Stimulated activated CD4-positive, alpha-beta T cell treated with anti-CD3 and anti-CD28 coated beads, TNF-alpha, amount 100 ng/mL, for 48 hours (primary cell): ENCODE measurements around the gene NRAP.

ENCODE experiments used
- DNase-seq, 3 donors: peaks; one replicate each; pipeline ENCODE4 v3.0.0-alpha.2; 2020; ENCODE audit warnings: low read depth in 3 of 3

NRAP gene

DNA sequence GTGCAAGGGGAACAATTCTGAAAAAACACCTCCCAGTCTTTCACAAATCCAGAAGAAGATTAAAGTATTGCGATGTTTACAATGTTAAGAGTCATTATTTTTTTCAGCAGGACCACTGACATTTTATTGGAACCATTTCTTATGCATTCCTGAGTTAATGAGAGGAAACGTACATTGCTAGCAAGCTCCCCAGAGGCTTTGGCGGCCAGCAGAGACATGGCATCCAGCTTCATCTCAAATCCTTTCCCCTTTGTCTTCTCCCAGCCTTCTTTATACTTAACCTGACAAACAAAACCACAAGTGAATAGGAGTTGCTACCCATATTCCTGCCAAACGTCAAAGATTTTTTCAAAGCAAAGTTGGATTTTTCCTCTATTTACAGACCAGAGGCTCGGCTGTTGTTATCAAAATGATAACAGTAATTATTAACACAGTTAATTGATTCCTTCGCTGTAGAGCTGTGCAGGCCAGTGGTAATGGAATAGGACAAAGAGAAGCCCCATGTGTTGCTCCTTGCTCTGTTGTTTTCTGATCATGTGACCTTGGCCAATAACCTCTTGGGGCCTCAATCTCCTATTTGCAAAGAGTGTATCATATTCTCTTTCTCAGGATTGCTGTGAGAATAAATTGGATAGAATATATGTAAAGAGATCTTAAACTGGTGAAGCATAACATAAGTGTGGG, 32.0 kb downstream of the NRAP start:
- no peak for DNase-seq

DNA sequence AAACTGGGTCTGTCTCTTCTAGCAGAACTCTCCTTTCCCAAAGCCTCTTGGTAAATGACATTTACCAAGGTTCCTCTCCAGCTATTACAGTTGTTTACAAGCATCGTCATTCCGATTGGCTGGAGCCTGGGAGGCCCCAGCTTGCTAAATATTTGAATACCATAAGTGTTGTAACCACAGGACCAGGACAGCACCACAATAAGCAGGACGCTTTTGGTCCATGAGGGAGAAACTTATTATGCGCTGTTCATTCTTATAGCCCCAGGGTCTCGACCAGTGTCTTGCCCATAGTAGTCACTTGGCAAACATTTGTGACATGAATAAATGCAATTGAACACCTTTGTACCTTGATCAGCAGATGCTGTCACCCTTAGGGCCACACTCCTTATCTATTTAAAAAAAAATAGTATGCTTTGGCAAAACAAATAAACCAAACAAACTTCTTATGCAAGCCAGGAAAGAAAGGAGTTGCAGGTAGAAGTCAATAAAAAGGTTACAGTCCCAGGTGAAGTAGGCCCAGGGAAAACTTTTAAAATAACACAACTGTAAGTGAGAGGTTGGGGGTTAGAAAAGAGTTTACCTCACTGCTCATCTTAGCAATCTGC, 32.8 kb downstream of the NRAP start:
- no peak for DNase-seq

DNA sequence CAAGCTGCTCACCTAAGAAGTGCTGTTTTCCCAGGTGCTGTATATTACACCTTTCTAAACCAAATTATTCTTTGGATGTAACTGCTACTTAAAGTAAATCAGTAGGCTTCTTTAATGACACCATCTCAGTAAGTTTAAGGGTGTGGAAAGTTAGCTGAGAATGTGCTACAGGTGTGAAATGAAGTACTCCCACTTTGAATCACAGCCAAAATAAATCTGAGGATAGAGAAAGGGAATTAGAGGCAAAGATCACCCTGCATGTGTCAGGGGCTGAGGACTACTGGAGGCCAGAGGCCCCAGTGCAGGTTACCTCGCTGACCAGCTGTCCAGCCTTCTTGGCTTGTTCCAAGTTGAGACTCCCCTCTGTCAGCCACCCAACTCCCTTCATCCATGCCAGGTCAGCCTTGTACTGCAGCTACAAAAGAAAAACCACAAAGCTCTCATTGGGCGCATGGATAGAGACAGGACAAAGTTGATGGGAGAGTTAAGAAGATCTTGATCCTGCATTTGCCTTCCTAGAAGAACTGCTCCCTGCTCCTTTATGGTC, 35.2 kb downstream of the NRAP start:
- no peak for DNase-seq

DNA sequence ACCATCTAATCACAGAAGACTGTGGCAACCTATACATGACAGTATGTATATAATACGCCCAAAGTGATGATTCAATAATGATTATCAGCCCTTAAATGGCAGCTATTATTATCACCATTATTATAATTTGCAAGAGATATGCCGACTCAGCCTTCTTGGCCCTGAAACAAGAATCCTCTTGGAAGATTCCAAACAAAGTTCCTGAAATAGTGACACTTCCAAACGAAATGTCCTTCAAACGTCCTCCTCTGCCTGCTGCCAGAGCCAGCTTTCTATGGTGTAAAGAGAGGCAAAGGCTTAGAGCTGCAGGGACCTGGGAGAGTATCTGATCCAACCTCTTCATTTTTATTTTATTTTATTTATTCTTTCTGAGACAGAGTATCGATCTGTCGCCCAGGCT, 36.0 kb downstream of the NRAP start:
- DNase-seq, result no peak

DNA sequence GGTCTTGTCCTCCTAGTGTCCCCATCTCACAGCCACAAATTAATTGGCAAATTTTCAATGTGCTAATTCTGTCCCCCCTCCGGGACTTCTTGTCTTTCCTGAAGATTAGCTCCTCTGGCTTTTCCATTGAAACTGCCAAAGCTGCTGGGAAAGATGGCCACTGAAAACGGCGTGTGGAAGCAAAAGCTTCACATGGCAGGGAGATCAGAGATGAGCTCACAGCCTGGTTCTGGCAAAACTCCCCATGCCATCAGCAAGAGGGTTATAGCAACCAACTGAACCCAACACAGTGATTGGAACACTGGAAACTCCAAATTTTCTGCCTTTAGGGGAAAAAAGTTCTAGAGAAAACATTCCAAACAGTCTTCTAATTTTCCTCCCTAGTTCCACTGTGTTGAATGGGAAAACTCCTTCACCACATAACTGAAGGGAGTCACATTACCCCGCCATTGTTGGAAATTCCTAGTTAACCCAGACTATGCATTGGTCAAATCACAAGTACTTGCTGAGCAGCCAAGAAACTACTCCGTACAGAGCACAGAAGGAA, 37.0 kb downstream of the NRAP start:
- no peak for DNase-seq

DNA sequence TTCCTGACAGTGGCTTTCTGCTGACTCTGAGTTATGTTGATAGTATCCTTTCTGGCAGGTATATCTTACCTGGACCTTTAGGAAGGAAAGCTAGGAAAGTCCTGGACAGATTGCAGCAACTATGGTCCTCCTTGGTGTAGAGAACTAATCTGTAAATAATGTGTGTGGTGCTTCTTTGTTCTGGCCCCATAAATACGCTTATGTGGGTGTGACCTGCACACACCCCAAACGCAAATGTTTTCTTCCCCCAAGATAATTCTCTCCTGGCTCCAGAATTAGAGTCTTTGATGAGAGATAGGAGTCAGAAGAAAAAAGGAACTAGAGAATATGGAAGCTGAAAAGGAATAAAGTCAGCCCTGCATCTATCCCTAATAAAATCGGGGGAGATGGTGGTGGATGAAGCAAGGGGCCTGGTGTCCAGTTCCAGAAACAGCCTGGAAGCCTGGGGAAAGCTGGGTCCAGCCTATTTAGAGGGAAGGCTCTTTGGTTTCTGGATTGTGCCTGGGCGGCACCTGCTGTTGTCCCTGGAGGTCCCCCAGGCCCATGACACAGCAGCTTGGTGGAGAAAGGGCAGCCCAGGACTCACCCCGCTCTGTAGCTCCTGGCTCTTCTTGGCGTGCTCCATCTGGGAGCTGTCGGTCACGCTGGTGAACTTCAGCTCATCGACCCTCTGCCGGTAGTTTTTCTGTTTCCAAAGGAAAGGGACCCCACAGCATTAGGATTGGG, 38.2 kb downstream of the NRAP start:
- DNase-seq, result no peak

DNA sequence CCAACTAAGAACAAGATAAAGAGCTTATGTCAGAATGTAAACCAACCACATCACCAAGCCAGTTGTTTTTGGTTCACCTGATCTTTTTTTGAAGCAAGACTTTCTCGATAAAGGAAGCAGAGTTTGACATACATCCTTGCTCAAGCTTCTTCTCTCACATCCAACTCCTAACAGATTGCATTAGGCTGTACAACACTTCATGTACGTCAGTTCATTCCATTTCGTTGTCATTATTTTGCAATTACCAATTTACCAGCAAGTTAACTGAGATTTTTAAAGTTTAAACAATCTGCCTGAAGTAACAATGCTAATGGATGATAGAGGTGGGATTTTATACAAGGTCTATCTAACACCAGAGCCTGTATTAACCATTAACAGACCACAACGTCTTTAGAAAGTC, 41.0 kb downstream of the NRAP start:
- DNase-seq, result no peak

DNA sequence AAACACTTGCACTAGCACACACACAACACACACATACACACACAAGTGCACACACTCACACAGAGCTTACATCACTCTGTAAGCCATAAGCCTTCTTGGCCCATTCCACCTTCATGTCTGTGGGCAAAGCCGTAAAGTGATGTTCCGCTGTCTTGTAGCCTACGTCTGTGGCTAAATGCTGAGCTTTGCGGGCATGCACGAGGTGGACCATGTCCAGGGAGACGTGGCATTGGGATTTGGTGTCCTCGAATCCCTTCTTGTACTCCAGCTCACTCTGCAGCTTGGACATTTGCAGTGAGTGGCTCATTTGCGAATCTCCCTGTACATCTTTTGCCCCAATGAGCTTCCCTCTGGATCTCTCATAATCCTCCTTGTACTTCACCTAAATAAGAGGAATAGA, 42.0 kb downstream of the NRAP start:
- no peak for DNase-seq

DNA sequence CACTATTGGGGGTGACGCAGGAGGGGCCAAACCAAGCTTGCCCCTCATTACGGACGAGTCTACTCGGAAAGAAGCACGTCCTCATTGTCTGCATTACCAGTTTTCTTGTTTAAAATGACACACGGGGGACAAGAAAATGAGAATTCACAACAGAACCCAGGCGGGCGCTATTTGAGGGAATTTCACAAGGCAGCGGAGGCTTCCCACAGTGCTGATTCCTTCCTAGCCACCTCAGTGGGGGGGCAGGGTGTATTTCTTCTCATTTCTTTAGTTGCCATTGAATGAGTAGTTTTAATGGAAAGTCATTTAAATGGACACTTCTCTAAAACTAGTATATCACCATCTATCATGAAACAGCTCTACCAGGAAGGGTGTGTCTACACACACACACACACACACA, 42.9 kb downstream of the NRAP start:
- DNase-seq, result no peak

DNA sequence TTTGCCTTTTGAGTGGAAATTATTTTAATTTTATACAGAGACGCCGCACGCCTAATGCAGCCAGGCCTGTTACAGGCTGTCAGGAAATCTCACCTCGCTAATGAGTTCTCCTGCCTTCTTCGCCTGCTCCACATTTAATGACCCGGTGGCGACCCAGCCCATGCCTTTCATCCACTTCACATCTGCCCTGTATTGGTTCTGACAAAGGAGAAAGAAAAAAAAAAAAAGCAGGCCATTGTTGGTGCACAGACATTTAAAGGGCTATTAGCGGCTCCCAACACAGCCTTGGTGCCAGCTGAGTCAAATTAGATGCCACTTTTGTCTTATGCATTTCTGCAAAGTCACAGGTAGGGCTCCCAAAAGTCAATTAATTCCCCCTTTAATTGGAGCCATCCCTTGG, 43.3 kb downstream of the NRAP start:
- no peak for DNase-seq

DNA sequence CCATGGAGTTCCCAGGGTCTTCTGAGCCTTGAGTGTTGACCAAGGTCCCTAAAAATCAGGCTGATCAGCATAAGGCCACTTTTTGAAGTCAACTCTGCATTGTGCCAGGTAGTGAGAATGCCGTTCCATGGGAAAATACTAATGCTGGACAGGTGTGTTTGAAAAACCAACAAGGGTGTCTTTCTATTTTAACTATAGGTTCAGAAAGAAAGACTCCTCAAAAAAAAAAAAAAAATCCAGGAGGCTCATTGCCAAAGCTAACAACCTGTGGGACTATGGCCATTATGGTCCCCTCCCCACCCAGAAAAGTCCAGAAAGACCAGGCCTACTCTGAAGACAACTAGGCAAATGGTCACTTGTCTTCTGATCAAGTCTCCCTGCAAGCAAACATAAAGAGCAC, 44.4 kb downstream of the NRAP start:
- no peak for DNase-seq

DNA sequence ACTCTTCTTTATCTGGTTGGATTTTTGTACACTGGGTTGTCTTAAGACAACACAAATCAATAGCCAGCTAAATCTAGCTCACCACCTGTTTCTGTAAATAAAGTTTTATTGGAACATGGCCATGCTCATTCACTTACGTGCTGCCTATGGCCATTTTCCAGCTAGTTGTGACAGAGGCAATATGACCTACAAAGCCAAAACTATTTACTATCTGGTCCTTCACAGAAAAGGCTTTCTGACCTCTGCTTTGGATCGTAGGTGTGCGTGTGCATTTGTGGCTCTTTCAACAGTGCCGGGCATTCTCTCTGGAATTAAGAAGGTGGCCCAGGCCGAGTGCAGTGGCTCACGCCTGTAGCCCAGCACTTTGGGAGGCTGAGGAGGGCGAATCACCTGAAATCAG, 45.5 kb downstream of the NRAP start:
- DNase-seq, result no peak

DNA sequence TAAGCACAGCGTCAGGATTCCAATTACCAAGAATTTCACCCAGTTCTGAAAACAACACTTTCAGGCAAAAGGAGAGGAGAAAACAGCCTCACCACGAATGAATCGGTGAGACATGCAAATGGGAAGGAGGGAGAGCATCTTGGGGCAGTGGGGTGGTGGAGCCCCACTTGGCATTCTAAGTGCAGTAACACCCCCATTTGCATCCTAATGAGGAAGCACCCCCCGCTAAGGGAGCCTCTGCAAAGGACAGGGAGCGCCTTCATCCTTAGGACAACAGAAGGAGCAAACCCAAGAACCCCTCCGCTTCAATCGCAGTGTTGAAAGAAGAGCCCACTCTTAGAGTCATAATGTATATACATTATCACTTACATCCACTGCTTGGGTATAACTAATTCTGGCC, 46.8 kb downstream of the NRAP start:
- no peak for DNase-seq

DNA sequence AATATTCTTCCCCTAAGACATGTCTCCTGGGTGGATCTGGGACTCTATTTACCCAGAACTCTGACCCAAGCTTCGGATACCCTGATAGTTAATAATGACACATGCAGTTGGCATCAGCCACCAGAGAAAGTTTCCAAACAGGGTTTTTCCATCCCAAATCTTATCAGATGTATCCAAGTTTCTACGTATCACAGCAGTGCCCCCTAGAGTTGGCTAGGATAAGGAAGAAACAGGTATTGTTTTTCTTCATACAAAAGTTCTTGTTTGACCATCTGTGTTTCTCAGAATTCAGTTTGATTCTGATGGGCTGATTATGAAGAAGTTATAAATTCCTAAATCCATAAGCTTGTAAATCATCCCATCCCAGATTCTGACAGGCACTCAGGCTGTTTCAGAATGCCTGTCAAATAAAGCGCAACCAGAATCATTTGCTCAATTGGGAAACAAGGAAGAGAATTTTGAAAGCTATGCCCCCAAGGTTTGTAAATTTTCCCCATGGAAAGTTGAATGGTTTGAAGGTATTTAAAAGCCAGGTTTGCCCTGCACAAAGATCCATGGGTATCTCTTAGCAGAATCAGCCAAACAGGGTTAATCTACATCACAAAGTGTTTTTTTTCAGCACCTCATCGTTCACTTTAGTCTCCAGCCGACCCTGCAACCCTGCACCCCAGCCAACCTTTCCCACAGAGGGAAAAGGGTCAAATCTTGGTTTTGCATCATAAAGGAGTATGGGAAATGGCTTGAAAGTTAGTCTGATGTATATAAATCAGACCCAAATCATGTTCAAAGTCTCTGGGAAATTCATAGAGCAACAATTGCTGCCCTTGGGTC, 47.4 kb downstream of the NRAP start:
- no peak for DNase-seq

DNA sequence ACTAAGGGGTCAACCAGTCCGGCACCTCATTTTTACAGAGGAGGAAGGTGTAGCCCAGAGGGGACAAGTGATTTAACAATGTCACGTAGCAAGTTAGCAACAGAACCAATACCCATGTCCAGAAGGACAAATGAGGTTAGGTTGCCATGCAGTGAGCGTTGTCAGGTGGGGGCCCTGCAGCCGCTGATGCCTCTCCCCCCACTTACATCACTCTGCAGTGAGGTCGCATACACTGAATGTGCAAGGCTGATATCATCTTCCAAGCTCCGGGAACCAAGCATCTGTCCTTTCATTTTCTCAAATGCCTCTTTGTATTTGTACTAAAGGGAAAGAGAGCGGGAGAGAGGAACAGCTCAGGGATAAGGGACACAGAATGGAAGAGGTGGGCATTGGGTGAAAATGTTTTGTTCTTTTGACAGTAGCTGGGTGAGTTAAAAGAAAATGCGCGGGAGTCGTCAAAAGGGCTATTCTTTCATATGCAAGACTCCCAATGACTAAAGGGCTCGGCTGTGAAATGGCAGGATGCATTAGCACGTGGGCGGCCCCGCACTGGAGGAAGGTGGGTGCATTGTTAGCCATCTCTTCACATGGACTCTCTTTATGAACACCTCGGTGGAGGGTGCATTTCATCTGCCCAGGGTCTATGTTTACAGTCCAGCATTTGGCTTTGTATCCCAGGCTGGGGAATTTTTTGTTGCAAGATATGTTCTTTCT, 49.7 kb downstream of the NRAP start:
- DNase-seq, result no peak

DNA sequence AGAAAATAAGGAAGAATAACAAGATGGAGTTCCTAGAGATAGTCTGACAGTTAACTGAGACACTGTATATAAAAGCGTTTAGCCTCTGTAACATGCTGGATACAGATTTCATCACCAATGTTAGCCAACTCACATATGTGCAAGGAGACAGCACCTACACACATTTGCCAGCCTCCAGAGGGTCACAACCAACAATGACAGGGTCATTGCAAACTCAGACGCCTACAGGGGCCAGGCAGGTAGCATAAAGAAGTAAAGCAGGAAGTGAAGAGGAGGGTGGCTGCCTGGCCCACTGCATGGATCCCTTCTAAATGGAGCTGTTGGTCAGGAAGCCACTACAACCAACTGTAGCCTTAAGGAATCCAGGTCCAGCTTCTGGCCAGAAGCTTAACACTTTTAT, 50.4 kb downstream of the NRAP start:
- no peak for DNase-seq

DNA sequence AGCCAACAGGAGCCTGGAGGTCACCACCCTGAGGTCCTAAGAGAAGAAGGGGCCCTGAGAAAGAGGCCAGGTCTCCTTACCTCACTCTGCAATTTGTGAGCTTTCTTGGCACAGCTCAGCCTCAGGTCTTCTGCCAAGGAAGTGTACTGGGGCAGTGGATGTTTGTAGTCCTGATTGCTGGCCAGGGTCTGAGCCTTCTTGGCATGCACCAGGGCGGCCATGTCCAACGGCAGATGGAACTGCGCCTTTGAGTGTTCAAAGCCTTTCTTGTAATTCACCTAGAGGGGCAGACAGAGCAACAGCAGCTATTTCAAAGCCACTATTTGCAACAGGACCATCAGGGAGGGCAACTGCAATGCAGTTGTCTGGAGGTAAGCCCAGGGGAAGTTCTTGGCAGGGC, 51.7 kb downstream of the NRAP start:
- no peak for DNase-seq

DNA sequence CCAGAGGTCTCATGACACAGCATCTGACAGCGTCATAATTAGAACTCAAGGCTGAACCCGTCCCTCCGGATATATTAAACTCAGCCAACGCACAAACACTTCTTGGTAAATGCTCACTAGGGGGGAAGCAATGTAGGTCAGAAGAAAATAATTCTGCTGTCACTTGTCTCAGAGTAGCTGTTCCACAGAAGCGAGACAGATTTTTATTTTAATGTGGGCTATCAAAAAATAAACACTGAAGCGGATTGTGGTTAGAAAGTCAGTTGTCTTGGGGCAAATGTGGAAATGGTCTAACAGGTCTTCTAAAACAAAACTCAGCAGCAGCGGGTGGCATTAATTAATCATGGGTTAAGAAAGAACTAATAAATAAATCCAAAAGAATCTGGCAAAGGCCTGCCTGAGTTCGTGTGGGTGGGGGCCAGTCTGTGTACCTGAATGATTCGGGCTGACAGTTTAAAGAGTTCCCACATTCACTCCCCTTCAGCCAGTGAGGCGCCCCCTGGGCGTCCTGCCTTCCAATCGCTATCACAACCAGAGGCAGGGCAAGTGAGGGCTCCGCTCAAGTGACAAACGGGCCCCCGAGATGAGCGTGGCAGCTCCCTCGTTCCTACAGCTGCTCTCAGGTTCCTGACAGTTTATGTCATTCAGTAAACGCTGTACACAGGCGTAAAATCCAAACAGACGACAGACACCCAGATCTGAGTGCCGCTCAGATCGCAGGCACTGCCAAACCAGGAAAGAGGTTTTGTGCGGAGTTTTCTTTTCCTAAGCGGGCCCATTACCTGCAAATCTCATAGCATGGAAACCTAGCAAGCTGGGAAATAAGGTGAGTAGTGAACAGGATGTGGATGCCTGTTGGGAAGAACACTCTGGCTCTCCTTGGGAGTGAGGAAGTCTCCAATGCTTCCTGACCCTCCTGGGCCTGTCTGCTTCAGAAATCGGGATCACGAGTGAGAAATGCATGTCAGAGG, 52.9 kb downstream of the NRAP start:
- DNase-seq, result no peak

DNA sequence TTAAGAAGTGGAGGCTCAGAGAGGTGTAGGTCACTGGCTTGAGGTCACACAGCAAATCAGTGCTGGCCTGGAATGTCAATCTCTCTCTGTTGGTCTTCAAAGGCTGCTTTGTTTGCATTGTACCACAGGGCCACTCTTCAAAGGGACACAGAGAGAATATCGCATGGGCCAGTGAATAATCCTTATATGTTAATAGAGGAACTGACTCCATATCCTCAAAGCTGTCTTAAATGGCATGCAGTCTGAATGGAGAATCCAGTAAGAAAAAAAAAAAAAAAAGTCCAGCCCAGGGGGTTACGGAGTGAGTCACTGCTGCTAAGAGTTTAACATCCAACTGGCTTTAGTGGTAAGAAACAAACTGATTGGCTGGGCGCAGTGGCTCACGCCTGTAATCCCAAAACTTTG, 54.1 kb downstream of the NRAP start:
- DNase-seq, result no peak
